ENCODE measurements around the gene GALNT9.
"Not testable (repeated sequence)": the region's sequence is repeated elsewhere in the genome, so short reads cannot be mapped to it uniquely, and the experiment has no call there.

Gene GALNT9

DNA sequence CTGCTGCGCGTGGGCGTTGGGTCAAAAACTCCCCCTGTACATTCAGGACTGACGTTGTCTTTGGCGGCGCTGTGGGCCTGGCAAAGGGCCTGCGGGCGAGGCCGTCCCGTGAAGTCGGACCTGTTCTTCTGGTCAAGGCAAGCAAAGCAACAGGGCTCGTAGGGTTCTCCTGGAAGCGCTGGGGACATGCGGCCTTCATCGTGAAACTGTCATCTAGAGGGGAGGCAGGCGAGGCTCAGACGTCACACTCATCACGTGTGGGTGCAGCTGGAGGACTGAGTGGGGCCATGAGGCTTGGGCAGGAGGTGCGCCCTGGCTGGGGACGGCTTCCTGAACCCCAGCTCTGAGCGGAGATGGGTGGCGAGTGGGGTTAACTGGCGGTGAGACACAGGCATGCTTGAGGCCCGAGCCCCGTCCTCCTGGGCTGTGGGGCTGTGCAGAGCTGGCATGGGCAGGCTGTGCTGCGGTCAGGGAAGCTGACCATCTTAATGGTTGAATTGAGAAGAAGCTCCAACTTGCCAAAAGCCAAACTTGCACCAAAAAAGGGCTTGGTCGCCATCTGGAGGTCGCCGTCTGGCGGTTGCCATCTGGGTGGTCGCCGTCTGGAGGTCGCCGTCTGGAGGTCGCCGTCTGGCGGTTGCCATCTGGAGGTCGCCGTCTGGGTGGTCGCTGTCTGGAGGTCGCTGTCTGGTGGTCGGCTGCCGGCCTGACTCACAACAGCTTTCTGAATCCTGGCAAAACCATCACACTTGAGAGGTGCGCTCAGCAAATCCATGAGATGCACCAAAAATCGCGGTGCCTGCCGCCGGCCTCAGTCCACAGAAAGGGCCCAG lies 119.0 kb downstream of the GALNT9 start:
- DNase-seq: no peak

DNA sequence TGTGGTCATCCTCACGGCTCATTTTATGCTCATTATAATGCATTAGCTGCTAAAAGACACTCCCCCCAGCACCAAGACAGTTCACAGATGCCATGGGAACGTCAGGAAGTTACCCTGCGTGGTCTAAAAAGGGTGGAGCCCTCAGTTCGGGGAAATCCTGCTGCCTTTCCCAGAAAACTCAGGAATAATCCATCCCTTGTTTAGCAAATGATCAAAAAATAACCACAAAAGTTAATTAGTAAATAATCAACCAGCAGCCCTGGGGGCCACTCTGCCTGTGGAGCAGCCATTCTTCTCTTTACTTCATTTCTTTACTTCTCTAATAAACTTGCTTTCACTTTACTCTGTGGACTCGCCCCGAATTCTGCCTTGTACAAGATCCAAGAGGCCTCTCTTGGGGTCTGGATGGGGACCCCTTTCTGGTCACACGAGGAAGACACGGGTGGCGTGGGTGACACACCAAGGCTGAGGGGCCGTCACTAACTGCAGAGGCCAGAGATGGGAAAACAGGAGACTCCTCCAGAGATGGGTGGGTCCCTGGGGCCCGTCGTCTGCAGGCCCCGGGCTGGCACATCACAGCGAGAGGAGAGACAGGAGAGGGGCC lies 119.7 kb downstream of the GALNT9 start:
- DNase-seq: no peak

DNA sequence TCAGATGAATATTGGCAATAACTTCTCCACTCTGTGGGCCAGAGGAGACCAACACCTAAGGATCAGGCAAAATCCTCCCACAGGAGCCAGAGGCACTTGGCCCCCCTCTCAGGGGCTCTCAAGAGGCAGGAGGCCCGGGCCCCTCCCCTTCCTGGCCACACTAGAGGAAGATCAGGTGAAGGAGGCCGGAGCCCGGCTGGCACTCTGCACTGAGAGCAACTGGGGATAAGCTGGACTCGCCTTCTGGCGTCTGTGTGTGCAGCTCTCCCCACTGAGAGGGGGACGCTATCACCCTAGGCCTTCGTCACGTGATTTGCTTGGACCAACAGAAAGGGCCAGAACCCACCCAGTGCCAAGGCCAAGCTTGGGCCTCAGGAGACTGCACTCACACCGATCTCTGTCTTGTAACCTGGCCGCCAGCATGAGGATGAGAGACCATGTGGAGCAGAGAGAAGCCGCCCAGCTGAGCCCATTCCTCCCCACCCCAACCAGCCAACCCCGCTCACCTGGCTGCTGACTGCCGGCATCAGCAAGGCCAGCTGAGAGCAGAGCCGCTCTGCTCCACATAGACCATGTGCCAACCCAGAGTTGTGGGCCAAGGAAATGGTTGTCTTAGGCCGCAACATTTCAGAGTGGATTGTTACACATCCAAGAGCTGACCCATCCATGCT lies 121.1 kb downstream of the GALNT9 start:
- DNase-seq: no peak

DNA sequence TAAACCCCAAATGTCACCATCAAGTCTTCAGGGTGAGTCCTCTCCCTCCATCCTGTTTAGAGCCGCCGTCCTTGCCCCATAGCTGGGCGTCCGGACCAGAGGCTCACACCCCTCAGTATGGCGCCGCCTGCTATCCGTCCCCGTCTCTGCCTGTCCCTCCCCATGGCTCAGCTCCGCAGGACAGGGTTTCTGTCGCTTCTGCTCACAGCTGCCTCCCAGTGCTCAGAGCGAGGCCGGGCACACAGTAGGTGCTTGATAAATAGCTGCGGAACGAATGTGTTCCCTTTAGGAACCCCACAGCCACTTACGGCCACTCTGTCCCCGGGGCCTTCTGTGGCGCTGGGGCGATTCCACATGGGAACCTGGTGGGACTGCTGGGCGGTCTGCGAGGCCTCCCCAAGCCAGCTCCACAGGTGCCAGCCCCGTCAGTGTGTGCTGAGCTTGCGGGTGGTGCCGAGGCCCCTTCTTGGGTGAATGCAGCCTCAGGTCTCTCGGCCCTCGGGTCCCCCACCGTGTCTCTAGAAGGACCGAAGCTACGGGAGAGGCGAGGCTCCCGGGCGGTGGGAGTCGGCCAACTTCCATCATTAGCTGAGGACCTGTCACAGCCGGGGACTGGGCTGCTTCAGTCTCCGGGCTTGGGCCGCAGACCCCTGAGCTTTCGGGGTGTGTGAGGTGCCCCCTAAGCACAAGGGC lies 122.2 kb downstream of the GALNT9 start:
- DNase-seq: no peak

DNA sequence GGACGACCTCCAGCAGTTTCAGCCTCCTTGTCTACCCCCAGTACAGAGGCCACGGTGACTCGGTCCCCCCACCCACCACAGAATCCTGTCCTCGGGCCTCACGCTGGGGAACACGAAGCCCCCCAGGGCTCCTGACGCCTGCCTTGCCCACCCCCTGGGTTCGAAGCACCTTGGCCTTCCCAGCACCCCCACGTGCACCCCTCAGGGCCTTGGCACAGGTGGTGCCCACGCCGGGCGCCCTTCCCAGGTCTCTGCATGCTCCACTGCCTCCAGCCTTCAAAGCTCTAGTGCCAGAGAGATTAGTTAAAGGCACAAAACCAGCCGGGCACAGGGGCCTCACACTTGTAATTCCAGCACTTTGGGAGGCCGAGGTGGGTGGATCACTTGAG lies 123.3 kb downstream of the GALNT9 start:
- DNase-seq: no peak

DNA sequence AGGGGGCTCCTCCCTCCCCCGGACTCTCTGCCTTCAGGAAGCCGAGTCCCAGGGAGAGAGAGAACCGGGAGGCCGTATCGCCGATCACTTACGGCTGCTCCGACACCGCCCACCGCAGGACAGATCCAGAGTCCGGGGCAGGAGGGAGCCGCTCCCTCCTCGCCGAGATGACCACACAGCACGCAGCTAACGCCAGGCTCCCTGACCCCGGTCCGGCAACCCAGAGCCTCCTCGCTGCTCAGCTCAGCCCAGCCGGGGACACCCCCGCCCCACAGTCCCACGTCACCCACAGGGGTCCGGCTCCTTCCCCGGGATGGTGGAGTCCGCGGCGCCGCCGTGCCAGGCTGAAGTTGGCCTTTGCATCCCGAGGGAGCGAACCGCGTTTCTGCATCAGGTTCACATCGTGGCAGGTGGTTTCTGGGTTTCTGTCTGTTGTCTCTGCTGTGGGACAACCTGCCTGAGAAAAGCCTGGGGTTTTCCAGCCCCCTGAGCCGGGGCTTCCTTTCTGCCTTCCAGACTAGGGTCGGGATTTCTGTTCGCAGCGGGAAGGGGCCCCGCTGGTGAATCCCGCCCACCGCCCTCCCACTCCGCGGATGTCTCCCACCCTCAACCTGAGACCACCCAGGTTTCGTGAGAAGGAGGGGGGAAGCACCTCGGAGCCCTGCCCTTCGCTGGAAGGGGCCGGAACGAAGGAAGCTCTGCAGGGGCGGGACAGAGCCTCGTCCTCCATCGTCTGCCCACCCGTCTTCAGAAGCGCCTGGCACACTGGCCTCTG lies 123.9 kb downstream of the GALNT9 start:
- DNase-seq: peak in 1 of 6 experiments; percentile 12

DNA sequence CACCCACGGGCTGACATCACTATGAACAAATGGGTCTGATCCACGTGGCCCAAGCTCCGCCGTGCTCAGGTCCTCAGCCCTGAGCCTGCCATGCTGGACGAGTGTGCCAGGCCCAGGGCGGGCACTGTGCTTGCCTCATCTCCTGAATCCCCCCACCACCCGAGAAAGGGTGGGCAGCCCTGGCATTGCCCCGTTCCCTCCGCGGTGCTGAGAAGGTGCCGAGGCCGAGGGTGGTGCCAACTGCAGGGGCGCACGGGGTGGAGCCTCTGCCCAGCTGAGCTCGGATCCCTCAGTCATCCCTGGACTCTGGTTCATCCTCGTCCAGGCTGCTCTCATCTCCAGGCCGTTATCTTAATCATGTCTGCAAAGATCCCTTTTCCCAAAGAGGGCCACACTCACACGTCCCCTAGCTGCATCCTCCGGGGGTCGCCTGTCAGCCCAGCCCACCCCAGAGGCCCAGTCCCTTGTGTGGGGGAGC lies 124.6 kb downstream of the GALNT9 start:
- DNase-seq: no peak

DNA sequence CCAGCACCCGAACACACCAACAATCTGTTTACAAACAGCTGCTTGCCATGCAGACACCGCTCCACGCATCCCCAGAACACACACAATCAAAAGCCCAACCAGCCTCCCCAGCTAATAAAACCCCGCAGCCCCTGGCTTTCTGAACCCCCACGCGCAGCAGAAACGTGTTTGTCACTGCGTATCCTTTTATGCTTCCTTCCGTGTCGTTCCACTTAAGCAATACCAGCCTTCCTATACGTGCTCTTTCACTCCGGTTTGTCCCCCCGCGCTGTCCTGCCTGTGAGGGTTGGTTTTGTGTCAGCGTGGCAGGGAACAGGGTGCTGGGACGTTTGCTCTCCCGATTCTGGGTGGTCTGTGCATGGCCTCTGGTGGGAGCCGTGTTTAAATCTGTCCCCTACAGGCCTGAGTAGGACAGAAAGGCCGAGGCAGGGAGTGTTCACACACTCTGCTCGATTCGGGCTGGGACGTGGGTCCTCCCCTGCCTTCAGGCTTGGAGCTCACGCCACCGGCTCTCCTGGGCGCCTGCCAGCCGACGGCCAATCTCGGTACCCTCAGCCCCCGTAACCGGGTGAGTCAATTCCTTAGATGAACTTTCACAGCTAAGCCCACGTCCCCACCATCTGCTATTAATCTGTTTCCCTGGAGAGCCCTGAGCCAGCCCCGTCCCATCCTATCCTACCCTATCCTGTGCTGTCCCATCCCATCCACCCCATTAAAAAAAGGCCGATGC lies 125.2 kb downstream of the GALNT9 start:
- DNase-seq: no peak

DNA sequence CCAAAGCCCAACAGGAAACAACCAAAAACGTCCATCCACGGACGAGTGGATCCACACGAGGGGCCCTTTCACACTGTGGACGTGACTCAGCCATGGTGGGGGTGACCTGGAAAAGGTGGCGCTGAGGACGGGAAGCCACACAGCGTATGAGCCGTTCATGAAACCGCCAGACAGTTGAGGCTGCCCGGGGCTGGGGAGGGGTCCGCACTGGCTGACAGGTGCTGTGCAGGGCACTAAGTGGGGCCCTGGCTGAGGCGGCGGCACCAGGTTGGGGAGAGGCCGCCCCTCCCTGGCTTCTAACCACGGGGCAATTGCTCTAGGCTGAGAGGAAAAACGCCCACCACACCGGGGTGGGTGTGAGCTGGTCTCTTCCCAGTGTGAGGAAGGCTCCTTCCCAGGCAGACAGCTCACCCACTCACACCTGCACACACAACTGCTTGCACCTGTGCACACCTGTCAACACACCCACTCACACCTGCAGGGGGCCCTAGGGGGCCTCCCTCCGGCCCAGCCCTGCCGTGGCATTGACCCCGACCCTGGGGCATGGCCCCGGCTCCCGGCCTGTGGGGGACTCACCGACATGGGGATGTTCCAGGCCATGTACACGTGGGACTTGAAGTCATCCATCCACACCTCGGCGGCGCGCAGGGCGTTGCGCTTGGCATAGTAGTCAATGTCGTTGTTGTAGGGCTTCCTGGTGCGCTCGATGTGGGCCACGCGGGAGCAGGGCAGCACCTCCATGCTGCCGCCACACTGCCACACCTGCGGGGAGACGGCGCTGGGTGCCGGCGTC lies 126.3 kb downstream of the GALNT9 start:
- DNase-seq: no peak

DNA sequence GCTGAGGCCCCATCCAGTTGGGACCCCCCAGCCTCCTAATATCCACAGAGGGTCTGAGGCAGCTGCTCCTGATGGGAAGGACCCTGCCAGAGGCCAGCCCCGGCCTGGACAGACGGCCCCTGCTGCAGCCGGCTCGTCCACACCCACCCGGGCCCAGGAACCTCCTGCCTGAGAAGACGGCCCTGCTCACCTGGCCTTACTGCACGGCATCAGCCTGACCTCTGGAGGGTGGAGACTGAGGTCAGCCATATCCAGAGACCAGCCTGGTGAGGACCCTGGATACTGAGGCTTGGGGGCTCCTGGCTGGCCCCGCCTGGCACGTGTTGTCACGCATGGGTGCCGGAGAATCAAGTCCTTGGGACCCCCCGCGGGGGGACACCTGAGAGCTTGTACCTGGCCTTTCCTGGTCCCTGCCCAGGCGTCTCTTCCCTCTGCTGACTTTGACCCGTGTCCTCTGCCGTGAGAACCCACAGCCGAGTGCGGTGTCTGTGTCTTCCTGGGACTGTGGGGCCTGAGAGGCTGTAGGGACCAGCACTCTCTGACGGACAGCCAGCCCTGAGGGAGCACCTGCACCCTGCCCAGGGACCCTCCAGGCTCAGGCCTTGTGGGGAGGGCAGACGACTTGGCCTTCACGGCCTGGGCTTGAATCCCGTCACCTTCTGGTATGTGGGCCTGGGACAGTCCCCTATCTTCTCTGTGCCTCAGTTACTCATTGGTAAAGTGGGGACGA lies 127.8 kb downstream of the GALNT9 start:
- no peak for DNase-seq

DNA sequence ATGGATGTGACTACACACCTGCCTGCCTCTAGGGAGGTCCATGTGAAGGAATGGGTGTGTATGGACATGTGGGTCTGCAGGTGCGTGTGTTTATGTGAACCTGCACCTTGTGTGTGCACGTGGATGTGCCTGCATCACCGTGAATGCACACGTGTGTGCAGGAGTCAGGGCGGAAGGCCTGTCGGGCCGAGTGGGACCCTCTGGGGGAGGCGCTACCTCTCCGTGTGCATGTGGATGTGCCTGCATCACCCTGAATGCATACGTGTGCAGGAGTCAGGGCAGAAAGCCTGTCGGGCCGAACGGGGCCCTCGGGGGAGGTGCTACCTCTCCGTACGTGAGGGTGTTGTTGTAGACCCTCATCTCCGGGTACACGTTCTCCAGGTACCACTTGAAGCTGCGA lies 128.6 kb downstream of the GALNT9 start:
- DNase-seq: no peak

DNA sequence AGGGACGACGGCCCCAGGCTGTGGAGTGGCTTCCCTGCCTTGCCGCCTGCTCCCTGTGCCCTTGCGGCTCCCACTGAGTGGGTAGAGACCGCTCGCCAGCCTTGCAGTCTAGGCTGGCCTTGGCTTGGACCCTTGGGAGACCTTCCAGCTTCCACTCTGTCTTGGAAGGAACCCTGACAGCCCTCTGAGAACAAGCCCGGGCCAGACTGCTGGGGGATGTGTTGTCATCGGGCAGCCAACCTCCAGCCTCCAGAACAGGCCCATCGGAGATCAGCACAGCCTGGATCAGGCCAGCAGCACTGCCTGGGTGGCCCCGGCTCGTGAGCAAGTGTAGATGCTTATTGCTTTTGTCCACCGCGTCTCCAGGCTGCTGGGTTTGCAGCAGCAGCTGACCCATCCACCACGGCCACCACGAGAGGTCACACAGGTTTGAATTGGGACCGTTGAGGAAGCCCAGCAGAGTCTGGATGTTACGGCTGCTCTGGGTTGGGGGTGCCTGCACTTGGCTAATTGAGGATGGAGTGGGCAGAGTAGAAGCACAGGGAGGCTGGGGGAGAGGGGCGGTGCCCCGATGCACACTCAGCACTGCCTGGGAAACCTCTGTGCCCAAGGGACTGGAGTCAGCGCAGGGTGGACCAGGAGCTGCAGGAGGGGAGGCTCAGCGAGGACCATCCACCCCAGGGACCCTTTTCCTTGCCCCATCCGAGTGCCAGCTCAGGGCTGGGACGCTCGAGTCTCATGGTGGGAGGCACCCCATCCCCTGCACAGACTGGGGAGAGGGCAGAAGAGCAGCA lies 129.7 kb downstream of the GALNT9 start:
- DNase-seq: no peak

DNA sequence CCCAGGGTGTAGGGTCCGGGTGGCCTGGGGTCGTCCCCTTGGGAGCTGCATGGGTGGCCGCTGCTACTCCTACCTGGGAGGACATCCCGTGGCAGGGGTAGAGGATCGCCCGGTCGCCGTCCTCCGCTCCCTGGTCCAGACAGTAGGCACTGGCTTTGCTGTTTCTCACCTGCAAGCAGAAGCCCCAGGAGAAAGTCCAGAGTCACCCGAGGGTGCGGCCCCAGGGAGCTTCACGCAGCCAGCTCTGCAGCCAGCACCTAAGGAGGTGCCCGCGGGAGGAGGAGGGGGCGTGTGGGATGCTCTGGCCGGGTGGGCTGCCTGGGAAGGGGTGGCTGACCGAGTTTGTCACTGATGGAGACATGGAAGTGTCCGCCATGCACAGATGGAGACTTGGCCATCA lies 130.3 kb downstream of the GALNT9 start:
- DNase-seq: no peak

DNA sequence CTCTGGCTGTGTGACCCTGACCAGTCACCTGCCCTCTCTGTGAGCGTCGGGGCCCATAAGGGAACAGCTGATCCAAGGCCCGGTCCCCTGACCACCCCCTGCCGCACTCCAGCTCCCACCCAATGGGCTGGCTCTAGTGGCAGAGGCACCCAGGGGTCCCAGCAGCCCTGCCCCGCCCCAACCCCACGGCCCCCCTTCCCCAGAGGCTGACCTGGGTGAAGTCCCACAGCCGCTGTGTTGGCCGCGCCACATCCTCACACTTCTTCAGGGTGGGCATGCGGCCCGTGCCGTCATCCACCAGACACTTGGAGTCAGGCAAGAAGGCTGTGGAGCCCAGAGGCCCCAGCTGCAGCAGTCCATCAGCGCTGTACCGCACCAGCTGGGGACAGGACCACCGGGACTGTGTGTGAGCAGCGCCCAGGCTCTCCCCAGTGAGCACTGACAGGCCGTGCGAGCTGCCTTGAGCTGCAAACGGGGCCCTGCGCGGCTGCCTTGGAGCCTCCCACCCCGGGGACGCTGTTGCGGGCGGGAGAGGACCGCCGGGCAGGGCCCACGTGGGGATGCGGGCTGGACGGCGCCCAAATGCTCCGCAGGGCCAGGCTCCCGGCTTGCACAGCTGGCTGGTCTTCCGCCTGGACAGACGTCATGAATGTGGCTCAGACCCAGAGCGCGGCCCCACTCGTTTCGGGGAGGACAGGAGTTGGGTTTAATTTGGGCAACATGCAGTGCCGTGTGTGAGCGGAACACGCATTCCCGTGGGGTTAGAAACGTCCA lies 131.6 kb downstream of the GALNT9 start:
- DNase-seq: no peak

DNA sequence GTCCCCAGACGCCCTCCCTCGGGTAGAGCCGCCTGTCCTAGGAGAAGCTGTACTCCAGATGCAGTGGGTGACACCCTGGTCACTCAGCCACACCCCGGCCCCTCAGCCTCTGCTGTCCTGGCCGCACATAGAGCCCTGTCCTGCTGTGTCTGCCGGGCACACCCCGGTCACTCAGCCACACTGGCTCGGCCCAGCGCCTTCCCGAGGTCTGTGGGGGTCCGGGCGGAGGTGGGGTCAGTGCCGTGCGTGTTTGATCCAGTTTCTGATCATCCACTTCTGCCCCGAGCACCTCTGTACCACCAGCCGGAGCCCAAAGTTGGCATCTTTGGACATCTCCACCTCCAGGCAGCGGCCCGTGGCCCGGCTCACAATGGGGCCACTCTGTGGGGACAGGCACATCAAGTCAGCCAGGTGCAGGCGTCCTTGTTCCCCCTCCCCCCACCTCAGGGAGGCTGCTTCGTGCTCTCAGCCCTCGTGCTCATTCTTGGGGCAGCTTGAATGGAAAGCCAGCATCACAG lies 132.5 kb downstream of the GALNT9 start:
- no peak for DNase-seq

DNA sequence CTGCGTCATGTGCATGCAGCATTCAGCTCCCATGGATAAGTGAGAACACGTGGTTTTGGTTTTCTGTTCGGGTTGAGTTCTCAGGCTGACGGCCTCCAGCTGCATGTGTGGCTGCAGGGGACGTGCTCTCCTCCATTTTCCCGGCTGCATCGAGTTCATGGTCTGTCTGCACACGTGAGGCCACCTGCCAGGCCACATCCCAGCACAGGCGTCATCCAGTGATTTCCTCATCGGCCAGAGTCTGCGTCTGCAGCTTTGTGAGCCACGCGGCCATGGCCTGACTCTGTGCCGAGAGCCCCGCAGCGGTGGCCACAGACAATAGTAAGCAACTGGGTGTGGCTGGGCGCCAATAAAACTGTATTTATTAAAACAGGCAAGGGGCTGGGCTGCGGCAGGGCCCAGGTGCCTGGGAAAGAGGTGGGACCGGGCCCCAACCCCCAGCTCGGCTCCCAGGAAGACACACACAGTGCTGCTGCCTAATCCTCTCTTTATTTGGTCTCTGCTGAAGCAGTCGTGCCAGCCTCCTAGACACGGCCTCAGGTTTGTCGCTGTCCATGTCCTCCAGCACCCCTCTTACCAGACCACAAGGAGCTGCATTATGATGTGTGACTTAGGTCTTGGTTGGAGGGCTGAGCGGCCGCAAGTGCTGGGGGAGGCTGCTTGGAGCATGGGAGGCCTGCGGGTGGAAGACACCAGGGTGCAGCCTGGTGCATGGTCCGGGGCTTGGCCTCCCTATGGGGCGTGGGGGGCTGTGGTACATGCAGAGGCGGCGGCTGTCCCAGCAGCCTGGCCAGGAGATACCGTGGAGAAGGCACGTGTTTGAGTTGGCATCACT lies 133.1 kb downstream of the GALNT9 start:
- DNase-seq: no peak

DNA sequence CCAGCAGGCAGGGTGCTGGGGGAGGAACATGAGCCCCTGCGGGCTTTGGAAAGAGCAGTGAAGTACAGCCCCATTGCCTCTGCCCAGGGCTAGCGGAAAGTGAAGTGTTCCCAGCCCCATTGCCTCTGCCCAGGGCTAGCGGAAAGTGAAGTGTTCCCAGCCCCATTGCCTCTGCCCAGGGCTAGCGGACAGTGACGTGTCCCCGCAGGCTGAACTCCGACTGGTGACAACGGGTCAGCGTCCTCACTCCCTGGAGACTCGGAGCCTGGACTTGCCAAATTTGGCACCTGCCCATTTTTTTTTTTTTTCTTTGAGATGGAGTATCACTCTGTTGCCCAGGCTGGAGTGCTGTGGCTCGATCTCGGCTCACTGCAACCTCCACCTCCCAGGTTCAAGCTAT lies 134.1 kb downstream of the GALNT9 start:
- DNase-seq: not testable (repeated sequence)
